Neural cell (in vitro differentiated cells): ENCODE data around the gene HSPB1. TPM values are rescaled to one million over a fixed set of nuclear protein-coding genes. Genes with fewer than 3 reads are reported as not detected.

Experiments
- H2AFZ ChIP-seq: fragments of 200-600, 300-800 bp; sonication (generic), shearing (Covaris generic); 2 replicates; pipeline ENCODE4 v1.6.0; 2014; ENCODE audit warnings: low read depth, mild to moderate bottlenecking, antibody characterized with exemption, low read length, moderate library complexity
- H3F3A ChIP-seq: fragments of 200-600 bp; shearing (Covaris generic); 2 replicates; pipeline ENCODE4 v1.6.1; 2016; ENCODE audit warnings: mild to moderate bottlenecking, moderate library complexity, mixed read lengths, antibody characterized with exemption, low read length; ENCODE audit not compliant: insufficient read depth, poor library complexity, severe bottlenecking
- H3K27ac ChIP-seq: fragments of 200-600, 300-800 bp; sonication (generic), shearing (Covaris generic); 2 replicates; pipeline ENCODE4 v1.5.1; 2014; ENCODE audit warnings: mild to moderate bottlenecking, low read length, moderate library complexity
- H3K27me3 ChIP-seq: fragments of 300-800, 200-600 bp; sonication (generic), shearing (Covaris generic); 2 replicates; pipeline ENCODE4 v1.6.0; 2014; ENCODE audit warnings: mild to moderate bottlenecking, low read depth, low read length, moderate library complexity; ENCODE audit not compliant: insufficient read depth
- H3K36me3 ChIP-seq: fragments of 300-800, 200-600 bp; sonication (generic), shearing (Covaris generic); 2 replicates; pipeline ENCODE4 v1.5.1; 2014; ENCODE audit warnings: mild to moderate bottlenecking, antibody characterized with exemption, low read length, moderate library complexity; ENCODE audit not compliant: insufficient read depth
- H3K4me2 ChIP-seq: fragments of 300-800, 200-600 bp; sonication (generic), shearing (Covaris generic); 2 replicates; pipeline ENCODE4 v1.6.0; 2014; ENCODE audit warnings: mild to moderate bottlenecking, low read length
- H3K4me3 ChIP-seq: fragments of 300-800, 200-600 bp; sonication (generic), shearing (Covaris generic); 2 replicates; pipeline ENCODE4 v1.5.1; 2014; ENCODE audit warnings: mild to moderate bottlenecking, low read length, moderate library complexity
- H3K79me2 ChIP-seq: fragments of 200-600 bp; shearing (Covaris generic); replicated peaks from 2 replicates; pipeline ENCODE4 v1.6.0; 2014; ENCODE audit warnings: mild to moderate bottlenecking, low read length, moderate library complexity; ENCODE audit not compliant: insufficient read depth
- H3K9ac ChIP-seq: fragments of 300-800, 200-600 bp; sonication (generic), shearing (Covaris generic); 2 replicates; pipeline ENCODE4 v1.6.1; 2016; ENCODE audit warnings: mild to moderate bottlenecking, low read length, mixed read lengths
- H3K9me2 ChIP-seq: fragments of 200-600 bp; shearing (Covaris generic); 2 replicates; pipeline ENCODE4 v1.6.1; 2016; ENCODE audit warnings: mild to moderate bottlenecking, low read length, mixed read lengths; ENCODE audit not compliant: insufficient read depth
- H3K9me3 ChIP-seq: fragments of 200-600, 300-800 bp; sonication (generic), shearing (Covaris generic); 2 replicates; pipeline ENCODE4 v1.6.1; 2016; ENCODE audit warnings: mild to moderate bottlenecking, mixed run types, low read length, moderate library complexity, mixed read lengths
- H4K20me1 ChIP-seq: fragments of 200-600 bp; shearing (Covaris generic); 2 replicates; pipeline ENCODE4 v1.6.1; 2016; ENCODE audit warnings: mild to moderate bottlenecking, mixed run types; ENCODE audit not compliant: insufficient read depth
- EP300 ChIP-seq: fragments of 450-650 bp; conservative IDR thresholded peaks from 2 replicates; pipeline ENCODE4 v1.6.1; 2014; ENCODE audit warnings: antibody characterized with exemption, mild to moderate bottlenecking, moderate library complexity; ENCODE audit not compliant: poor library complexity, severe bottlenecking
- EZH2 ChIP-seq: fragments of 200-600, 300-800 bp; shearing (Covaris generic), sonication (generic); IDR thresholded peaks from 2 replicates; pipeline ENCODE4 v1.6.1; 2014; ENCODE audit warnings: antibody characterized with exemption, low read length, borderline replicate concordance, mild to moderate bottlenecking; ENCODE audit not compliant: insufficient read depth, poor library complexity, severe bottlenecking
- MXI1 ChIP-seq: fragments of 450-650 bp; conservative IDR thresholded peaks from 2 replicates; pipeline ENCODE4 v1.6.1; 2014; ENCODE audit warnings: antibody characterized with exemption, mild to moderate bottlenecking; ENCODE audit not compliant: poor library complexity, severe bottlenecking
- POLR2AphosphoS5 ChIP-seq: IDR thresholded peaks from 2 replicates; pipeline ENCODE4 v1.6.1; 2012
- RAD21 ChIP-seq: fragments of 450-650 bp; conservative IDR thresholded peaks from 2 replicates; pipeline ENCODE4 v1.6.1; 2014; ENCODE audit warnings: antibody characterized with exemption, mild to moderate bottlenecking, moderate library complexity
- SMC3 ChIP-seq: fragments of 450-650 bp; conservative IDR thresholded peaks from 2 replicates; pipeline ENCODE4 v1.6.1; 2014; ENCODE audit warnings: antibody characterized with exemption, mild to moderate bottlenecking, moderate library complexity; ENCODE audit not compliant: poor library complexity
- TAF1 ChIP-seq: IDR thresholded peaks from 2 replicates; pipeline ENCODE4 v1.6.1; 2012; ENCODE audit warnings: low read depth
- polyA minus RNA-seq: library from RNA; depleted of rRNA, polyadenylated mRNA; stranded (reverse); fragments of >200 nt; gene quantifications from 2 replicates; pipeline ENCODE4 v1.2.3, GENCODE V29; 2014
- polyA plus RNA-seq: library from polyadenylated mRNA; depleted of rRNA; stranded (reverse); fragments of >200 nt; gene quantifications from 2 replicates; pipeline ENCODE4 v1.2.3, GENCODE V29; 2014
- TF ChIP-seq, protein P1 (sequence below): IDR thresholded peaks from 2 replicates; pipeline ENCODE4 v1.6.1; 2012; ENCODE audit warnings: borderline replicate concordance
- TF ChIP-seq, protein P2 (sequence below): fragments of 450-650 bp; IDR thresholded peaks from 2 replicates; pipeline ENCODE4 v1.5.1; 2014; ENCODE audit warnings: antibody characterized with exemption, mild to moderate bottlenecking, moderate library complexity; ENCODE audit not compliant: poor library complexity, severe bottlenecking

The HSPB1 gene
- 1.4 and 1.8 TPM in 2 replicates for polyA plus RNA-seq
- 0.69 TPM in 1 of 2 replicates, not detected in the other for polyA minus RNA-seq

DNA sequence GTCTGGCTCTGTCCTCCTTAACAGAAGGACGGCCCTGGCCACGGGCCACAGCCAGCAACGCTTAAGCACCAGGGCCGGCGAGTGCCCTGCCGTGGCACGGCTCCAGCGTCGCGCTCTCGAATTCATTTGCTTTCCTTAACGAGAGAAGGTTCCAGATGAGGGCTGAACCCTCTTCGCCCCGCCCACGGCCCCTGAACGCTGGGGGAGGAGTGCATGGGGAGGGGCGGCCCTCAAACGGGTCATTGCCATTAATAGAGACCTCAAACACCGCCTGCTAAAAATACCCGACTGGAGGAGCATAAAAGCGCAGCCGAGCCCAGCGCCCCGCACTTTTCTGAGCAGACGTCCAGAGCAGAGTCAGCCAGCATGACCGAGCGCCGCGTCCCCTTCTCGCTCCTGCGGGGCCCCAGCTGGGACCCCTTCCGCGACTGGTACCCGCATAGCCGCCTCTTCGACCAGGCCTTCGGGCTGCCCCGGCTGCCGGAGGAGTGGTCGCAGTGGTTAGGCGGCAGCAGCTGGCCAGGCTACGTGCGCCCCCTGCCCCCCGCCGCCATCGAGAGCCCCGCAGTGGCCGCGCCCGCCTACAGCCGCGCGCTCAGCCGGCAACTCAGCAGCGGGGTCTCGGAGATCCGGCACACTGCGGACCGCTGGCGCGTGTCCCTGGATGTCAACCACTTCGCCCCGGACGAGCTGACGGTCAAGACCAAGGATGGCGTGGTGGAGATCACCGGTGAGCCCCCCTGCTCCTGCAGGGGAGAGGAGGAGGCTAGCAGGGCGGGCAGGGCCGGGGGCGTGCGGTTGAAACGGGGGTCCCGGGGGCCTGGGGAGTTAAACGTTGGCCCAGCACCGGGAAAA is at the start of gene HSPB1:
Gene HSPB1, plus strand, starts transcription at position 327 of the 855 bp plus-strand sequence. Its CDS starts 40 bp downstream, at position 367.
- H3K27ac ChIP-seq = no peak within 1 kb of the TSS
- H3K4me3 ChIP-seq = peak within 1 kb of the TSS; percentile 66
- H3K4me2 ChIP-seq = peak within 1 kb of the TSS; percentile 48
- H3K9me3 ChIP-seq = no peaks in the 10 kb centered on the region
- H3K79me2 ChIP-seq = no peaks in the 10 kb centered on the region
- H3F3A ChIP-seq = no peaks in the 10 kb centered on the region
- peak within 1 kb of the TSS; percentile 21 for H2AFZ ChIP-seq
- no peaks in the 10 kb centered on the region for H3K36me3 ChIP-seq
- TF ChIP-seq TAF1 (no peak), RAD21 (peak; percentile 12), EP300 (no peak), MXI1 (peak; percentile 26), POLR2AphosphoS5 (peak; percentile 6), EZH2 (no peak), SMC3 (no peak)
- TF ChIP-seq, protein P1, sequence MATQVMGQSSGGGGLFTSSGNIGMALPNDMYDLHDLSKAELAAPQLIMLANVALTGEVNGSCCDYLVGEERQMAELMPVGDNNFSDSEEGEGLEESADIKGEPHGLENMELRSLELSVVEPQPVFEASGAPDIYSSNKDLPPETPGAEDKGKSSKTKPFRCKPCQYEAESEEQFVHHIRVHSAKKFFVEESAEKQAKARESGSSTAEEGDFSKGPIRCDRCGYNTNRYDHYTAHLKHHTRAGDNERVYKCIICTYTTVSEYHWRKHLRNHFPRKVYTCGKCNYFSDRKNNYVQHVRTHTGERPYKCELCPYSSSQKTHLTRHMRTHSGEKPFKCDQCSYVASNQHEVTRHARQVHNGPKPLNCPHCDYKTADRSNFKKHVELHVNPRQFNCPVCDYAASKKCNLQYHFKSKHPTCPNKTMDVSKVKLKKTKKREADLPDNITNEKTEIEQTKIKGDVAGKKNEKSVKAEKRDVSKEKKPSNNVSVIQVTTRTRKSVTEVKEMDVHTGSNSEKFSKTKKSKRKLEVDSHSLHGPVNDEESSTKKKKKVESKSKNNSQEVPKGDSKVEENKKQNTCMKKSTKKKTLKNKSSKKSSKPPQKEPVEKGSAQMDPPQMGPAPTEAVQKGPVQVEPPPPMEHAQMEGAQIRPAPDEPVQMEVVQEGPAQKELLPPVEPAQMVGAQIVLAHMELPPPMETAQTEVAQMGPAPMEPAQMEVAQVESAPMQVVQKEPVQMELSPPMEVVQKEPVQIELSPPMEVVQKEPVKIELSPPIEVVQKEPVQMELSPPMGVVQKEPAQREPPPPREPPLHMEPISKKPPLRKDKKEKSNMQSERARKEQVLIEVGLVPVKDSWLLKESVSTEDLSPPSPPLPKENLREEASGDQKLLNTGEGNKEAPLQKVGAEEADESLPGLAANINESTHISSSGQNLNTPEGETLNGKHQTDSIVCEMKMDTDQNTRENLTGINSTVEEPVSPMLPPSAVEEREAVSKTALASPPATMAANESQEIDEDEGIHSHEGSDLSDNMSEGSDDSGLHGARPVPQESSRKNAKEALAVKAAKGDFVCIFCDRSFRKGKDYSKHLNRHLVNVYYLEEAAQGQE = no peak
- TF ChIP-seq, protein P2, sequence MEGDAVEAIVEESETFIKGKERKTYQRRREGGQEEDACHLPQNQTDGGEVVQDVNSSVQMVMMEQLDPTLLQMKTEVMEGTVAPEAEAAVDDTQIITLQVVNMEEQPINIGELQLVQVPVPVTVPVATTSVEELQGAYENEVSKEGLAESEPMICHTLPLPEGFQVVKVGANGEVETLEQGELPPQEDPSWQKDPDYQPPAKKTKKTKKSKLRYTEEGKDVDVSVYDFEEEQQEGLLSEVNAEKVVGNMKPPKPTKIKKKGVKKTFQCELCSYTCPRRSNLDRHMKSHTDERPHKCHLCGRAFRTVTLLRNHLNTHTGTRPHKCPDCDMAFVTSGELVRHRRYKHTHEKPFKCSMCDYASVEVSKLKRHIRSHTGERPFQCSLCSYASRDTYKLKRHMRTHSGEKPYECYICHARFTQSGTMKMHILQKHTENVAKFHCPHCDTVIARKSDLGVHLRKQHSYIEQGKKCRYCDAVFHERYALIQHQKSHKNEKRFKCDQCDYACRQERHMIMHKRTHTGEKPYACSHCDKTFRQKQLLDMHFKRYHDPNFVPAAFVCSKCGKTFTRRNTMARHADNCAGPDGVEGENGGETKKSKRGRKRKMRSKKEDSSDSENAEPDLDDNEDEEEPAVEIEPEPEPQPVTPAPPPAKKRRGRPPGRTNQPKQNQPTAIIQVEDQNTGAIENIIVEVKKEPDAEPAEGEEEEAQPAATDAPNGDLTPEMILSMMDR = no peak
- H4K20me1 ChIP-seq = no peaks in the 10 kb centered on the region
- H3K9me2 ChIP-seq = no peaks in the 10 kb centered on the region
- peak within 1 kb of the TSS; percentile 32 for H3K9ac ChIP-seq
- H3K27me3 ChIP-seq = peaks cover 18% of the 10 kb centered on the region

DNA sequence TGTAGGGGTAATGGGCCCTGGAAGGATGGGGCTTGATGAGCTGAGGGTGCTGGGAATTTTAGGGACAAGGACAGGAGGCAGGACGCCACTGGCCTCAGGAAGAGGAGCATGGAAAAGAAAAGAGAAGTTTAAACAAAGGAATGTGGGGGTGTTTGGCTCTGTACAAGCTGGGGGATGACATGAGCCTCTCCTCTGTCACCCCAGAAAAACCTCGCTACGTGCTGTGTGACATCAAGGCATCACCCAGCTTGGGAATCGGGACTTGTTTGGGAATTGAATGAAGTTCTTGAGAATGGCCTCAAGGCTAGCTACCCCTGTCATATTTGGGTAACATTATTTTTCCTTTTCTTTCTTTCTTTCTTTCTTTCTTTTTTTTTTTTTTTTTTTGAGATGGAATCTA is 47.7 kb upstream of the HSPB1 start:
- Histone ChIP-seq H3K27ac (no peak overlapping the region), H3K4me2 (no peak overlapping the region), H4K20me1 (no peaks in the 10 kb centered on the region), H3K9me3 (no peaks in the 10 kb centered on the region), H3K9me2 (no peaks in the 10 kb centered on the region), H3K27me3 (no peaks in the 10 kb centered on the region), H3K9ac (no peak overlapping the region), H2AFZ (no peak overlapping the region), H3K79me2 (no peaks in the 10 kb centered on the region), H3K36me3 (no peaks in the 10 kb centered on the region), H3F3A (no peaks in the 10 kb centered on the region), H3K4me3 (no peak overlapping the region)
- no peak for TF ChIP-seq EP300
- TF ChIP-seq, protein P2 = no peak
- no peak for TF ChIP-seq EZH2
